UCSD-AML1 (cell line): ENCODE results near the gene RNF6.

Experiments used
- DNase-seq: peaks from one replicate; lab custom pipeline; 2025; ENCODE audit not compliant: unreplicated experiment; lab: John Stamatoyannopoulos, UW

RNF6 gene

GRCh38 chr13:26168237-26168814 lies 53.8 kb downstream of the RNF6 start:
- no peak for DNase-seq

- no peak for DNase-seq
Measured at GRCh38 chr13:26163812-26164211, 58.3 kb downstream of the RNF6 start.
